H9 (cell line): Measurements from ENCODE around the gene CPM. TPM values are rescaled to one million over a fixed set of nuclear protein-coding genes. Genes with fewer than 3 reads are reported as not detected.
"Not testable (repeated sequence)": the region's sequence is repeated elsewhere in the genome, so short reads cannot be mapped to it uniquely, and the experiment has no call there.

Experiments used
- DNase-seq: peaks from one replicate; pipeline ENCODE4 v3.0.0-alpha.2; 2017
- H2AFZ ChIP-seq: one replicate; pipeline ENCODE4 v1.6.1; 2013; ENCODE audit warnings: mild to moderate bottlenecking, low read length, control low read depth, moderate library complexity
- H2AK5ac ChIP-seq: 2 replicates; pipeline ENCODE4 v1.6.1; 2013; ENCODE audit warnings: low read length, control low read depth, mixed read lengths; ENCODE audit not compliant: insufficient read length
- H2BK120ac ChIP-seq: one replicate; pipeline ENCODE4 v1.6.1; 2013; ENCODE audit warnings: low read depth, mild to moderate bottlenecking, low read length, control low read depth, inconsistent platforms; ENCODE audit not compliant: poor library complexity, severe bottlenecking
- H2BK12ac ChIP-seq: 2 replicates; pipeline ENCODE4 v1.6.1; 2013; ENCODE audit warnings: low read length, control low read depth, mixed read lengths, low read depth; ENCODE audit not compliant: insufficient read length
- H2BK15ac ChIP-seq: 2 replicates; pipeline ENCODE4 v1.6.1; 2013; ENCODE audit warnings: low read depth, low read length, control low read depth
- H2BK20ac ChIP-seq: one replicate; pipeline ENCODE4 v1.6.1; 2013; ENCODE audit warnings: low read depth, mild to moderate bottlenecking, low read length, control low read depth, inconsistent platforms; ENCODE audit not compliant: poor library complexity, severe bottlenecking
- H2BK5ac ChIP-seq: 2 replicates; pipeline ENCODE4 v1.6.1; 2013; ENCODE audit warnings: low read length, control low read depth, mixed read lengths; ENCODE audit not compliant: insufficient read length
- H3K14ac ChIP-seq: 2 replicates; pipeline ENCODE4 v1.6.1; 2013; ENCODE audit warnings: low read length, control low read depth; ENCODE audit not compliant: insufficient read depth
- H3K18ac ChIP-seq: 2 replicates; pipeline ENCODE4 v1.6.1; 2013; ENCODE audit warnings: low read depth, mild to moderate bottlenecking, mixed read lengths, low read length, control low read depth; ENCODE audit not compliant: insufficient read length
- H3K23ac ChIP-seq: 2 replicates; pipeline ENCODE4 v1.6.1; 2013; ENCODE audit warnings: low read length, control low read depth, mixed read lengths, low read depth; ENCODE audit not compliant: insufficient read length
- H3K23me2 ChIP-seq: 2 replicates; pipeline ENCODE4 v1.6.1; 2013; ENCODE audit warnings: low read depth, mild to moderate bottlenecking, mixed read lengths, low read length, control low read depth; ENCODE audit not compliant: insufficient read length, poor library complexity, severe bottlenecking
- H3K27ac ChIP-seq: 2 replicates; pipeline ENCODE4 v1.5.1; 2013; ENCODE audit warnings: low read length, control low read depth, mixed read lengths, low read depth; ENCODE audit not compliant: insufficient read length
- H3K27me3 ChIP-seq: 2 replicates; pipeline ENCODE4 v1.6.1; 2013; ENCODE audit warnings: low read length, control low read depth, inconsistent platforms; ENCODE audit not compliant: insufficient read depth
- H3K4ac ChIP-seq: 2 replicates; pipeline ENCODE4 v1.6.1; 2013; ENCODE audit warnings: low read depth, mild to moderate bottlenecking, control low read depth, inconsistent platforms, low read length, moderate library complexity
- H3K4me1 ChIP-seq: 2 replicates; pipeline ENCODE4 v1.6.1; 2013; ENCODE audit warnings: low read length, control low read depth, inconsistent platforms; ENCODE audit not compliant: insufficient read depth
- H3K4me2 ChIP-seq: 2 replicates; pipeline ENCODE4 v1.6.1; 2013; ENCODE audit warnings: low read length, control low read depth, mixed read lengths; ENCODE audit not compliant: insufficient read length, insufficient read depth
- H3K56ac ChIP-seq: 2 replicates; pipeline ENCODE4 v1.6.1; 2013; ENCODE audit warnings: low read depth, mild to moderate bottlenecking, mixed read lengths, low read length, control low read depth; ENCODE audit not compliant: insufficient read length
- H3K79me1 ChIP-seq: 2 replicates; pipeline ENCODE4 v1.6.1; 2013; ENCODE audit warnings: low read depth, mild to moderate bottlenecking, moderate library complexity, low read length, control low read depth, inconsistent platforms; ENCODE audit not compliant: insufficient read depth, poor library complexity, severe bottlenecking
- H3K79me2 ChIP-seq: 2 replicates; pipeline ENCODE4 v1.6.1; 2013; ENCODE audit warnings: low read length, control low read depth, inconsistent platforms; ENCODE audit not compliant: insufficient read depth
- H3K9ac ChIP-seq: 2 replicates; pipeline ENCODE4 v1.6.1; 2013; ENCODE audit warnings: low read length, control low read depth, mixed read lengths; ENCODE audit not compliant: insufficient read length; ENCODE audit errors: extremely low read depth
- H3K9me3 ChIP-seq: one replicate; pipeline ENCODE4 v1.6.1; 2013; ENCODE audit warnings: low read depth, low read length, inconsistent platforms; ENCODE audit not compliant: control insufficient read depth
- H3T11ph ChIP-seq: one replicate; pipeline ENCODE4 v1.6.1; 2013; ENCODE audit warnings: mild to moderate bottlenecking, low read length, control low read depth, inconsistent platforms
- H4K20me1 ChIP-seq: one replicate; pipeline ENCODE4 v1.6.1; 2013; ENCODE audit not compliant: control insufficient read depth, insufficient read length, insufficient read depth
- H4K5ac ChIP-seq: 2 replicates; pipeline ENCODE4 v1.6.1; 2013; ENCODE audit warnings: low read depth, mild to moderate bottlenecking, mixed read lengths, low read length, control low read depth; ENCODE audit not compliant: insufficient read length
- H4K8ac ChIP-seq: replicated peaks from 2 replicates; pipeline ENCODE4 v1.6.1; 2013; ENCODE audit warnings: low read length, control low read depth, mixed read lengths, low read depth; ENCODE audit not compliant: insufficient read length
- H4K91ac ChIP-seq: 2 replicates; pipeline ENCODE4 v1.6.1; 2013; ENCODE audit warnings: low read depth, mild to moderate bottlenecking, moderate library complexity, mixed read lengths, low read length, control low read depth; ENCODE audit not compliant: insufficient read length
- H3K27ac Mint-ChIP-seq, 3 experiments: 2 replicates in 2 of 3; 3 replicates in 1 of 3; pipeline ENCODE4 v1.8.0; 2020 to 2021; ENCODE audit warnings: mixed read lengths in 3 of 3, mild to moderate bottlenecking in 1 of 3, moderate library complexity in 1 of 3
- H3K27me3 Mint-ChIP-seq: 2 replicates; pipeline ENCODE4 v1.8.0; 2021; ENCODE audit warnings: low read depth, mild to moderate bottlenecking, moderate library complexity, mixed read lengths
- H3K36me3 Mint-ChIP-seq, 3 experiments: 2 replicates in 2 of 3; 3 replicates in 1 of 3; pipeline ENCODE4 v1.8.0; 2020 to 2021; ENCODE audit warnings: low read depth in 3 of 3, mixed read lengths in 3 of 3; ENCODE audit not compliant: insufficient read depth in 1 of 3
- H3K4me1 Mint-ChIP-seq, 2 experiments: 2 replicates each; pipeline ENCODE4 v1.8.0; 2020; ENCODE audit warnings: mixed read lengths in 2 of 2
- H3K4me3 Mint-ChIP-seq, 2 experiments: 2 replicates in 1 of 2; 3 replicates in 1 of 2; pipeline ENCODE4 v1.8.0; 2020 to 2021; ENCODE audit warnings: mild to moderate bottlenecking in 2 of 2, mixed read lengths in 2 of 2, moderate library complexity in 1 of 2
- H3K9me3 Mint-ChIP-seq, 2 experiments: 2 replicates in 1 of 2; 3 replicates in 1 of 2; pipeline ENCODE4 v1.8.0; 2020; ENCODE audit warnings: mild to moderate bottlenecking in 2 of 2, mixed read lengths in 2 of 2, moderate library complexity in 1 of 2
- CTCF ChIP-seq: fragments of 200-600 bp; sonication (generic); conservative IDR thresholded peaks from 3 replicates; pipeline ENCODE4 v1.8.0; 2021; ENCODE audit warnings: antibody characterized with exemption, mild to moderate bottlenecking
- WGBS: extraction: QIAGEN DNeasy Blood & Tissue Kit; methylation state at CpG from one replicate; pipeline ENCODE4 v1.1.7; 2013; ENCODE audit warnings: missing lambda C conversion rate, low lambda C conversion rate, mixed read lengths; ENCODE audit not compliant: insufficient read length; ENCODE audit errors: extremely low coverage; 5-methylcytosine and 5-hydroxymethylcytosine counted together
- total RNA-seq: library from RNA; stranded (reverse); gene quantifications from 2 replicates; pipeline ENCODE4 v1.2.1, GENCODE V29; 2021

CPM gene
- total RNA-seq, 1 experiment from 2014 or later = 1.2 TPM

GRCh38 chr12:68863886-68864454, 69.0 kb downstream of the CPM start:
- H3K27ac ChIP-seq, H4K5ac ChIP-seq, H3K4ac ChIP-seq, H3K18ac ChIP-seq, H3K27me3 ChIP-seq, H3K9ac ChIP-seq, H2AK5ac ChIP-seq, H2BK12ac ChIP-seq, H3K9me3 Mint-ChIP-seq, H4K91ac ChIP-seq, H2BK15ac ChIP-seq, H3T11ph ChIP-seq, H3K4me3 Mint-ChIP-seq, H4K20me1 ChIP-seq, H3K79me1 ChIP-seq, H2AFZ ChIP-seq, H3K79me2 ChIP-seq, H3K27me3 Mint-ChIP-seq, H3K23me2 ChIP-seq, H2BK120ac ChIP-seq, H3K4me2 ChIP-seq, H3K27ac Mint-ChIP-seq, H3K36me3 Mint-ChIP-seq, H3K23ac ChIP-seq, DNase-seq, H3K56ac ChIP-seq, H3K9me3 ChIP-seq, H4K8ac ChIP-seq, H2BK20ac ChIP-seq, H3K4me1 ChIP-seq, H3K14ac ChIP-seq, H2BK5ac ChIP-seq: not testable (repeated sequence)
- peak; percentile 69 for TF ChIP-seq CTCF
- H3K4me1 Mint-ChIP-seq = peaks cover 10 to 11% of the 10 kb centered on the region in 2 experiments
- no CpG with 5 or more reads among the region's 8 CpGs for WGBS
